Mesenchymal stem cell (in vitro differentiated cells and primary cell): ENCODE results near the gene SI. TPM values are rescaled to one million over a fixed set of nuclear protein-coding genes. Genes with fewer than 3 reads are reported as not detected.

Experiments used
- DNase-seq: peaks from one replicate; pipeline ENCODE4 v3.0.0-alpha.2; 2013
- H2AFZ ChIP-seq: one replicate; pipeline ENCODE4 v1.6.1; 2013; ENCODE audit warnings: low read depth, mild to moderate bottlenecking, control low read depth, inconsistent platforms, low read length, moderate library complexity
- H2AK5ac ChIP-seq: 2 replicates; pipeline ENCODE4 v1.6.1; 2013; ENCODE audit warnings: low read length, moderate library complexity, mild to moderate bottlenecking, inconsistent platforms; ENCODE audit not compliant: severe bottlenecking
- H2BK120ac ChIP-seq: one replicate; pipeline ENCODE4 v1.6.1; 2013; ENCODE audit warnings: low read depth, mild to moderate bottlenecking, inconsistent platforms, low read length, moderate library complexity
- H2BK12ac ChIP-seq, 2 experiments: one replicate each; pipeline ENCODE4 v1.6.1; 2013; ENCODE audit warnings: inconsistent platforms in 2 of 2, low read length in 2 of 2, mild to moderate bottlenecking in 2 of 2, moderate library complexity in 2 of 2, control low read depth in 1 of 2
- H2BK15ac ChIP-seq: one replicate; pipeline ENCODE4 v1.6.1; 2013; ENCODE audit warnings: mild to moderate bottlenecking, low read depth, inconsistent platforms; ENCODE audit not compliant: poor library complexity, severe bottlenecking
- H2BK5ac ChIP-seq: 2 replicates; pipeline ENCODE4 v1.6.1; 2013; ENCODE audit warnings: low read depth, mild to moderate bottlenecking, low read length, control low read depth, inconsistent platforms; ENCODE audit not compliant: poor library complexity, severe bottlenecking
- H3K14ac ChIP-seq, 2 experiments: one replicate each; pipeline ENCODE4 v1.6.1; 2013; ENCODE audit warnings: inconsistent platforms in 2 of 2, low read length in 2 of 2, control low read depth in 1 of 2, mild to moderate bottlenecking in 1 of 2, moderate library complexity in 1 of 2
- H3K18ac ChIP-seq, 2 experiments: one replicate each; pipeline ENCODE4 v1.6.1; 2013; ENCODE audit warnings: inconsistent platforms in 2 of 2, low read length in 2 of 2, control low read depth in 1 of 2, low read depth in 1 of 2, mild to moderate bottlenecking in 1 of 2
- H3K23ac ChIP-seq, 2 experiments: one replicate each; pipeline ENCODE4 v1.6.1; 2013; ENCODE audit warnings: inconsistent platforms in 2 of 2, low read length in 2 of 2, mild to moderate bottlenecking in 2 of 2, moderate library complexity in 2 of 2, control low read depth in 1 of 2
- H3K27ac ChIP-seq: 2 replicates; pipeline ENCODE4 v1.5.1; 2013; ENCODE audit warnings: mild to moderate bottlenecking, moderate library complexity, low read length, control low read depth, inconsistent platforms; ENCODE audit not compliant: poor library complexity, severe bottlenecking
- H3K27me3 ChIP-seq, 2 experiments: 2 replicates each; pipeline versions ENCODE4 v1.6.1 to v1.7.0; 2013; ENCODE audit warnings: low read length in 2 of 2, mild to moderate bottlenecking in 2 of 2, moderate library complexity in 2 of 2, control low read depth in 1 of 2, inconsistent platforms in 1 of 2; ENCODE audit not compliant: control insufficient read depth in 1 of 2, insufficient read depth in 1 of 2
- H3K36me3 ChIP-seq, 2 experiments: 2 replicates each; pipeline versions ENCODE4 v1.6.1 to v1.7.0; 2013; ENCODE audit warnings: low read length in 2 of 2, control low read depth in 1 of 2, inconsistent platforms in 1 of 2, low read depth in 1 of 2, mild to moderate bottlenecking in 1 of 2; ENCODE audit not compliant: insufficient read depth in 2 of 2, control insufficient read depth in 1 of 2
- H3K4ac ChIP-seq, 2 experiments: one replicate each; pipeline ENCODE4 v1.6.1; 2013; ENCODE audit warnings: inconsistent platforms in 2 of 2, low read length in 2 of 2, mild to moderate bottlenecking in 2 of 2, moderate library complexity in 2 of 2, control low read depth in 1 of 2, low read depth in 1 of 2
- H3K4me1 ChIP-seq: 2 replicates; pipeline ENCODE4 v1.6.1; 2013; ENCODE audit warnings: low read depth, low read length, control low read depth; ENCODE audit not compliant: control insufficient read depth, insufficient read depth
- H3K4me2 ChIP-seq: 2 replicates; pipeline ENCODE4 v1.6.1; 2013; ENCODE audit warnings: low read length, mild to moderate bottlenecking, inconsistent platforms; ENCODE audit not compliant: poor library complexity, severe bottlenecking
- H3K4me3 ChIP-seq, 2 experiments: 2 replicates each; pipeline versions ENCODE4 v1.5.1 to v1.7.0; 2013; ENCODE audit warnings: low read length in 2 of 2, mild to moderate bottlenecking in 2 of 2, control low read depth in 1 of 2, low read depth in 1 of 2; ENCODE audit not compliant: insufficient read depth in 1 of 2
- H3K79me1 ChIP-seq: replicated peaks from 2 replicates; pipeline ENCODE4 v1.6.1; 2013; ENCODE audit warnings: mild to moderate bottlenecking, control low read depth, low read length, inconsistent platforms; ENCODE audit not compliant: poor library complexity, severe bottlenecking
- H3K9ac ChIP-seq: 2 replicates; pipeline ENCODE4 v1.7.0; 2013; ENCODE audit warnings: mild to moderate bottlenecking, low read length, moderate library complexity
- H3K9me3 ChIP-seq: 2 replicates; pipeline ENCODE4 v1.7.0; 2013; ENCODE audit warnings: mild to moderate bottlenecking, low read length; ENCODE audit not compliant: control insufficient read depth
- H4K8ac ChIP-seq: one replicate; pipeline ENCODE4 v1.6.1; 2013; ENCODE audit warnings: inconsistent platforms, mild to moderate bottlenecking, low read length, moderate library complexity
- H4K91ac ChIP-seq: one replicate; pipeline ENCODE4 v1.6.1; 2013; ENCODE audit warnings: mild to moderate bottlenecking, low read length, inconsistent platforms
- WGBS: methylation state at CpG from one replicate; pipeline ENCODE4 v1.1.7; 2013; ENCODE audit warnings: mixed read lengths; 5-methylcytosine and 5-hydroxymethylcytosine counted together
- small RNA-seq: library from polyadenylated mRNA; stranded (forward); fragments of <200 nt; extraction: miRNeasy Mini kit (QIAGEN cat#:217004); gene quantifications from one replicate; pipeline ENCODE3, GENCODE V24; 2013; ENCODE audit warnings: low read depth

SI gene

GRCh38 chr3:164929642-164930041 is 148.7 kb downstream of the SI start:
- no peak overlapping the region for H4K91ac ChIP-seq
- no peaks in the 10 kb centered on the region for H3K79me1 ChIP-seq
- H2AFZ ChIP-seq: no peak overlapping the region
- no peak overlapping the region for H2BK15ac ChIP-seq
- no peak overlapping the region for H2AK5ac ChIP-seq
- H3K27me3 ChIP-seq: no peaks in the 10 kb centered on the region
- H3K23ac ChIP-seq: no peak overlapping the region
- WGBS: 77% methylated on average over 2 of the region's 2 CpGs
- no peak overlapping the region for H2BK12ac ChIP-seq
- no peak overlapping the region for H2BK5ac ChIP-seq
- DNase-seq: no peak
- peaks cover 0 to 3% of the 10 kb centered on the region in 2 experiments for H3K36me3 ChIP-seq
- no peak overlapping the region for H3K27ac ChIP-seq
- H2BK120ac ChIP-seq: no peak overlapping the region
- H3K4ac ChIP-seq: no peak overlapping the region
- no peak overlapping the region for H3K14ac ChIP-seq
- H3K18ac ChIP-seq: no peak overlapping the region
- H3K4me3 ChIP-seq: no peak overlapping the region
- peaks cover 14% of the 10 kb centered on the region for H3K9me3 ChIP-seq
- no peaks in the 10 kb centered on the region for H3K4me1 ChIP-seq
- no peak overlapping the region for H4K8ac ChIP-seq
- no peak overlapping the region for H3K4me2 ChIP-seq
- H3K9ac ChIP-seq: no peak overlapping the region

Small RNA genes within 50 kb of the gene (small RNA-seq; reads per million reads assigned to genes)
- not detected for gene RF00019
